ENCODE results near the gene PRR3. TPM values are rescaled to one million over a fixed set of nuclear protein-coding genes. Genes with fewer than 3 reads are reported as not detected.

Gene PRR3
- total and polyA plus RNA-seq, 2 of the 4 experiments (the other 2 are of a cell fraction) = 7.2 to 17.3 TPM

GRCh38 chr6:30599625-30600324 is 42.7 kb downstream of the PRR3 start:
- H4K5ac ChIP-seq (ENCODE audit: low read depth, low read length) = no peak overlapping the region
- H3K18ac ChIP-seq (ENCODE audit: low read depth, low read length) = no peak overlapping the region
- no peaks in the 10 kb centered on the region for H3K27me3 ChIP-seq (ENCODE audit: control insufficient read depth, insufficient read depth, low read length)
- no peak overlapping the region for H4K8ac ChIP-seq (ENCODE audit: low read depth in 2 of 2, low read length in 2 of 2)
- H2AK9ac ChIP-seq (replicated peaks; ENCODE audit: low read depth, low read length, poor library complexity) = no peak overlapping the region
- H4K91ac ChIP-seq (ENCODE audit: insufficient read depth, low read depth, low read length) = no peak overlapping the region
- no peak overlapping the region for H3K27ac ChIP-seq (ENCODE audit: insufficient read depth, low read length)
- ChIA-PET POLR2A (ENCODE audit: unreplicated experiment) (interaction anchor here (0.6 to 2.9 kb wide), 3 partner anchors 13 to 20 kb away, joined by 8 to 14 read pairs (median 11); no protein-coding TSS in a partner anchor), CTCF (interaction anchor here (0.6 to 1.4 kb wide), 2 partner anchors 13 to 497 kb away, joined by 6 to 8 read pairs; no protein-coding TSS in a partner anchor)
- H2BK15ac ChIP-seq (ENCODE audit: low read depth, low read length) = no peak overlapping the region
- H2AFZ ChIP-seq (replicated peaks; ENCODE audit: low read length, poor library complexity) = no peak overlapping the region
- H3K4ac ChIP-seq (ENCODE audit: low read depth, low read length) = no peak overlapping the region
- H3K14ac ChIP-seq (replicated peaks; ENCODE audit: low read depth, low read length) = no peak overlapping the region
- in situ Hi-C loops (cut with MboI; ENCODE audit: low sequenced_read_pairs) = no loop called here
- 0 out of 2 replicates have a peak, but pooled peaks cover 5% of the 10 kb centered on the region for H3K9me1 ChIP-seq (ENCODE audit: insufficient read depth, low read length)
- no peak overlapping the region for H3K56ac ChIP-seq (ENCODE audit: extremely low read depth, insufficient read depth, low read length)
- peaks cover 44% of the 10 kb centered on the region for H4K20me1 ChIP-seq (ENCODE audit: insufficient read depth, low read length)
- H3K79me1 ChIP-seq (ENCODE audit: low read depth in 1 of 2, low read length in 2 of 2) = peaks cover under 1 to 31% of the 10 kb centered on the region in 2 experiments; a peak in 2 of 4 replicates
- H3K23ac ChIP-seq (ENCODE audit: low read depth, low read length) = no peak overlapping the region
- no peak overlapping the region for H2BK20ac ChIP-seq (ENCODE audit: low read depth, low read length)
- 100% methylated on average over 5 of the region's 13 CpGs; no CpG with 5 or more reads in 1 of the 2 experiments for WGBS, 2 experiments (ENCODE audit: extremely low coverage in 2 of 2, insufficient read length in 1 of 2)
- H3K9me3 ChIP-seq (ENCODE audit: control insufficient read depth, insufficient read depth, low read length) = no peaks in the 10 kb centered on the region
- H2BK120ac ChIP-seq (ENCODE audit: low read depth, low read length) = no peak overlapping the region
- peaks cover 49% of the 10 kb centered on the region for H3K36me3 ChIP-seq (ENCODE audit: control insufficient read depth, insufficient read depth, low read length)
- DNase-seq (no peak), ATAC-seq (ENCODE audit: low read depth) (no peak)
- no peak overlapping the region for H2BK5ac ChIP-seq (ENCODE audit: low read depth, low read length, poor library complexity, severe bottlenecking)
- intact Hi-C loops (cut with micrococcal nuclease) = no loop called here
- H3K4me1 ChIP-seq (ENCODE audit: control insufficient read depth, insufficient read depth, low read length) = no peaks in the 10 kb centered on the region
- dilution Hi-C loops (cut with HindIII; ENCODE audit: low sequenced_read_pairs, unreplicated experiment) = no loop called here
- no peak overlapping the region for H3K4me3 ChIP-seq (ENCODE audit: insufficient read depth, low read depth, low read length)
- BruUV-seq (replicated peaks) = no TSS peak
- H3K4me2 ChIP-seq (ENCODE audit: low read depth, low read length) = no peak overlapping the region
- TF ChIP-seq, protein P1, sequence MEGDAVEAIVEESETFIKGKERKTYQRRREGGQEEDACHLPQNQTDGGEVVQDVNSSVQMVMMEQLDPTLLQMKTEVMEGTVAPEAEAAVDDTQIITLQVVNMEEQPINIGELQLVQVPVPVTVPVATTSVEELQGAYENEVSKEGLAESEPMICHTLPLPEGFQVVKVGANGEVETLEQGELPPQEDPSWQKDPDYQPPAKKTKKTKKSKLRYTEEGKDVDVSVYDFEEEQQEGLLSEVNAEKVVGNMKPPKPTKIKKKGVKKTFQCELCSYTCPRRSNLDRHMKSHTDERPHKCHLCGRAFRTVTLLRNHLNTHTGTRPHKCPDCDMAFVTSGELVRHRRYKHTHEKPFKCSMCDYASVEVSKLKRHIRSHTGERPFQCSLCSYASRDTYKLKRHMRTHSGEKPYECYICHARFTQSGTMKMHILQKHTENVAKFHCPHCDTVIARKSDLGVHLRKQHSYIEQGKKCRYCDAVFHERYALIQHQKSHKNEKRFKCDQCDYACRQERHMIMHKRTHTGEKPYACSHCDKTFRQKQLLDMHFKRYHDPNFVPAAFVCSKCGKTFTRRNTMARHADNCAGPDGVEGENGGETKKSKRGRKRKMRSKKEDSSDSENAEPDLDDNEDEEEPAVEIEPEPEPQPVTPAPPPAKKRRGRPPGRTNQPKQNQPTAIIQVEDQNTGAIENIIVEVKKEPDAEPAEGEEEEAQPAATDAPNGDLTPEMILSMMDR (conservative IDR thresholded peaks at IDR 0.05; ENCODE audit: low read depth, low read length) = no peak
- no peak for TF ChIP-seq MAFK (IDR thresholded peaks at IDR 0.05; ENCODE audit: low read depth, low read length)
- TF ChIP-seq FOS (IDR thresholded peaks at IDR 0.05; ENCODE audit: low read depth, low read length) = no peak
- TF ChIP-seq, protein P2, sequence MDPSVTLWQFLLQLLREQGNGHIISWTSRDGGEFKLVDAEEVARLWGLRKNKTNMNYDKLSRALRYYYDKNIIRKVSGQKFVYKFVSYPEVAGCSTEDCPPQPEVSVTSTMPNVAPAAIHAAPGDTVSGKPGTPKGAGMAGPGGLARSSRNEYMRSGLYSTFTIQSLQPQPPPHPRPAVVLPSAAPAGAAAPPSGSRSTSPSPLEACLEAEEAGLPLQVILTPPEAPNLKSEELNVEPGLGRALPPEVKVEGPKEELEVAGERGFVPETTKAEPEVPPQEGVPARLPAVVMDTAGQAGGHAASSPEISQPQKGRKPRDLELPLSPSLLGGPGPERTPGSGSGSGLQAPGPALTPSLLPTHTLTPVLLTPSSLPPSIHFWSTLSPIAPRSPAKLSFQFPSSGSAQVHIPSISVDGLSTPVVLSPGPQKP (IDR thresholded peaks at IDR 0.05; ENCODE audit: borderline replicate concordance, low read depth, low read length) = no peak
- no peak for TF ChIP-seq CEBPB (IDR thresholded peaks at IDR 0.05; ENCODE audit: low read depth, low read length)
- TF ChIP-seq USF2 (IDR thresholded peaks at IDR 0.05; ENCODE audit: low read depth, low read length) = no peak
- no peak for TF ChIP-seq RCOR1 (IDR thresholded peaks at IDR 0.05; ENCODE audit: insufficient replicate concordance, low read length)
- no peak for TF ChIP-seq BHLHE40 (IDR thresholded peaks at IDR 0.05; ENCODE audit: low read depth, low read length)
- no peak for TF ChIP-seq MXI1 (IDR thresholded peaks at IDR 0.05; ENCODE audit: borderline replicate concordance, low read depth, low read length)
- no peak for TF ChIP-seq RFX5 (IDR thresholded peaks at IDR 0.05; ENCODE audit: low read depth, low read length)
- TF ChIP-seq POLR2A (IDR thresholded peaks at IDR 0.05; ENCODE audit: low read depth, low read length) = no peak
- no peak for TF ChIP-seq CHD1 (IDR thresholded peaks at IDR 0.05; ENCODE audit: low read depth, low read length)
- TF ChIP-seq RAD21 (IDR thresholded peaks at IDR 0.05; ENCODE audit: low read length) = no peak
- TF ChIP-seq MAZ (IDR thresholded peaks at IDR 0.05; ENCODE audit: borderline replicate concordance, low read depth, low read length) = no peak
- H3K9ac ChIP-seq (ENCODE audit: low read depth, low read length) = no peak overlapping the region
- H2AK5ac ChIP-seq (ENCODE audit: low read depth, low read length) = no peak overlapping the region
